SK-N-SH (cell line): ENCODE data around the gene DUSP1. TPM values are rescaled to one million over a fixed set of nuclear protein-coding genes. Genes with fewer than 3 reads are reported as not detected.

Experiments used
- CTCF ChIA-PET: fragments of 300-600, 350-600 bp; formaldehyde crosslinking; extraction: SDS; loops from one replicate; lab custom pipeline; 2021; lab: Yijun Ruan, JAX
- POLR2A ChIA-PET: fragments of 350-600 bp; sonication (Branson Sonifier 250); formaldehyde crosslinking; extraction: SDS; loops from one replicate; lab custom pipeline; 2020; ENCODE audit warnings: antibody characterized with exemption, inconsistent platforms; lab: Yijun Ruan, JAX
- DNase-seq: peaks from one replicate; pipeline ENCODE4 v3.0.0; 2012
- H2AFZ ChIP-seq: fragments of 200-600 bp; sonication (generic); 2 replicates; pipeline ENCODE4 v1.8.1; 2016; ENCODE audit warnings: antibody characterized with exemption, mild to moderate bottlenecking, low read depth
- H3F3A ChIP-seq: fragments of 200-600 bp; sonication (generic); replicated peaks from 2 replicates; pipeline ENCODE3; 2016; ENCODE audit warnings: antibody characterized with exemption, mild to moderate bottlenecking; ENCODE audit not compliant: insufficient read depth
- H3K27ac ChIP-seq, 2 experiments: fragments of 200-500 bp in 1 of 2; fragments of 200-600 bp in 1 of 2; sonication (Bioruptor generic) in 1 of 2; sonication (generic), shearing (Covaris generic) in 1 of 2; 2 replicates each; pipeline versions ENCODE4 v1.5.1 to v1.6.1; 2014 to 2016; ENCODE audit warnings: low read depth in 2 of 2, inconsistent platforms in 1 of 2, low read length in 1 of 2, mild to moderate bottlenecking in 1 of 2, mixed read lengths in 1 of 2
- H3K27me3 ChIP-seq: fragments of 200-600 bp; sonication (generic), shearing (Covaris generic); 2 replicates; pipeline ENCODE4 v1.6.1; 2016; ENCODE audit warnings: mixed run types; ENCODE audit not compliant: insufficient read depth
- H3K36me3 ChIP-seq, 2 experiments: fragments of 200-500 bp in 1 of 2; fragments of 200-600 bp in 1 of 2; sonication (Bioruptor generic) in 1 of 2; sonication (generic) in 1 of 2; replicated peaks in 1 of 2; 2 replicates each; pipeline versions ENCODE3 to v1.5.1; 2014 to 2016; ENCODE audit warnings: low read length in 1 of 2, mild to moderate bottlenecking in 1 of 2; ENCODE audit not compliant: insufficient read depth in 2 of 2, control insufficient read depth in 1 of 2
- H3K4me1 ChIP-seq, 2 experiments: fragments of 200-500 bp in 1 of 2; fragments of 200-600 bp in 1 of 2; sonication (Bioruptor generic) in 1 of 2; sonication (generic), shearing (Covaris generic) in 1 of 2; 2 replicates each; pipeline versions ENCODE4 v1.5.1 to v1.6.1; 2014 to 2016; ENCODE audit warnings: low read depth in 1 of 2, low read length in 1 of 2, mixed run types in 1 of 2; ENCODE audit not compliant: insufficient read depth in 2 of 2, control insufficient read depth in 1 of 2
- H3K4me2 ChIP-seq: fragments of 200-600 bp; sonication (generic), shearing (Covaris generic); 2 replicates; pipeline ENCODE4 v1.6.1; 2017; ENCODE audit warnings: mixed run types
- H3K4me3 ChIP-seq, 2 experiments: fragments of 200-500 bp in 1 of 2; fragments of 200-600 bp in 1 of 2; sonication (Bioruptor generic) in 1 of 2; sonication (generic), shearing (Covaris generic) in 1 of 2; 2 replicates each; pipeline versions ENCODE4 v1.5.1 to v1.8.1; 2014 to 2016; ENCODE audit warnings: low read depth in 2 of 2, inconsistent platforms in 1 of 2, low read length in 1 of 2, mild to moderate bottlenecking in 1 of 2, mixed read lengths in 1 of 2, moderate library complexity in 1 of 2
- H3K79me2 ChIP-seq: fragments of 200-600 bp; sonication (generic); 2 replicates; pipeline ENCODE4 v1.8.1; 2017; ENCODE audit warnings: mild to moderate bottlenecking; ENCODE audit not compliant: insufficient read depth
- H3K9ac ChIP-seq: fragments of 200-600 bp; sonication (generic); 2 replicates; pipeline ENCODE4 v1.6.1; 2017; ENCODE audit warnings: mixed run types
- H3K9me2 ChIP-seq: fragments of 200-600 bp; sonication (generic); 2 replicates; pipeline ENCODE4 v1.6.1; 2017; ENCODE audit warnings: mixed run types
- H3K9me3 ChIP-seq: fragments of 200-600 bp; sonication (generic); 2 replicates; pipeline ENCODE4 v1.6.1; 2017; ENCODE audit warnings: mixed run types, mild to moderate bottlenecking, moderate library complexity
- H4K20me1 ChIP-seq: fragments of 200-600 bp; sonication (generic); 2 replicates; pipeline ENCODE4 v1.6.1; 2017; ENCODE audit warnings: mild to moderate bottlenecking, mixed run types; ENCODE audit not compliant: insufficient read depth
- ELF1 ChIP-seq: IDR thresholded peaks from 2 replicates; pipeline ENCODE4 v1.4.0; 2012
- SMC3 ChIP-seq: IDR thresholded peaks from 2 replicates; pipeline ENCODE4 v1.6.1; 2012; ENCODE audit warnings: low read depth, low read length, improper control_type of control experiment
- TAF1 ChIP-seq: IDR thresholded peaks from 2 replicates; pipeline ENCODE4 v1.6.1; 2012; ENCODE audit warnings: low read depth, mild to moderate bottlenecking, low read length, moderate library complexity, borderline replicate concordance
- TEAD4 ChIP-seq: IDR thresholded peaks from 2 replicates; pipeline ENCODE4 v1.4.0; 2012; ENCODE audit warnings: mild to moderate bottlenecking, borderline replicate concordance; ENCODE audit not compliant: insufficient read depth
- YY1 ChIP-seq: IDR thresholded peaks from 2 replicates; pipeline ENCODE4 v1.4.0; 2012; ENCODE audit warnings: low read depth, mild to moderate bottlenecking
- WGBS: methylation state at CpG from one replicate; pipeline ENCODE4 v1.1.6; 2017; ENCODE audit warnings: low lambda C conversion rate; 5-methylcytosine and 5-hydroxymethylcytosine counted together
- polyA plus RNA-seq, 3 experiments: library from polyadenylated mRNA; depleted of rRNA; stranded (reverse); fragments of >200 nt; gene quantifications; 2 replicates each; pipeline ENCODE4 v1.2.3, GENCODE V29; 2012
- TF ChIP-seq, protein P1 (sequence below): IDR thresholded peaks from 2 replicates; pipeline ENCODE4 v1.4.0; 2012; ENCODE audit warnings: low read depth
- TF ChIP-seq, protein P2 (sequence below): IDR thresholded peaks from 2 replicates; pipeline ENCODE4 v1.6.1; 2012; ENCODE audit warnings: mild to moderate bottlenecking, low read depth, low read length, moderate library complexity
- TF ChIP-seq, protein P3 (sequence below): IDR thresholded peaks from 2 replicates; pipeline ENCODE4; 2012
- TF ChIP-seq, protein P4 (sequence below): fragments of 150-350 bp; IDR thresholded peaks from 2 replicates; pipeline ENCODE4 v1.6.1; 2016; ENCODE audit warnings: mild to moderate bottlenecking, low read depth, low read length

DUSP1 gene
- polyA plus RNA-seq, 1 of the 3 experiments (the other 2 are of a cell fraction), result 455 TPM

DNA sequence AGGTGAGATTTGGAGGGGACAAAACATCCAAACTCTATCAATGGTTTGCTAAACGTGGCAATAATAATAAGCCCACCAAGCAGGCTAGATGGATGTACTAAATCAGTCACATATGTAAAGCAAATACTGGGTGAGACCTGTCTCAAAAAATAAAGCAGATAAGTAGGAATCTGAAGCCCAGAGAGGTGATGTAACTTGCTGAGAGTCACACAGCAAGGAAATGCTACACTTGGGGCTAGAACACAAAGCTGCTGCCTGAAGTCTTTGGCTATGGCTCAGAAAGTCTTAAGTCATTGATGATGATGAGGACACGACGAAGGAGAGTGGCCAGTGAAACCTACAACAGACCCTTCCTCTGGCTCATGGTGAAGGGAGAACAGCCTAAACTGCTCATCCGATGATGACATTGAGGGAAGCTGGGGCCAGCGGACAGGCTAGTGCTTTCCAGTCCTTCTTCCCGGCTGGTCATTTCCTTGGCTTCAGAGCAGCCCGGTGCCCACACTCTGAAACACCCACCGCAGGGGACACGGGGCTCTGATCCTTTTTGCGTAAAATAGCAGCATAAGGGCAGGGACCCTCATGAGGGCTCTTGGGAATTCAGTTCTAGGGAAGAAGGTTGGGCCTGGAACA, 14.1 kb downstream of the DUSP1 start:
- Histone ChIP-seq H3K27me3 (no peaks in the 10 kb centered on the region), H2AFZ (no peak overlapping the region), H3K27ac (no peak overlapping the region), H3K9ac (no peak overlapping the region), H3K9me2 (no peaks in the 10 kb centered on the region), H3K79me2 (no peaks in the 10 kb centered on the region), H3K4me3 (no peak overlapping the region), H3K9me3 (0 out of 2 replicates have a peak, but pooled peaks cover 7% of the 10 kb centered on the region), H3K4me1 (0 out of 4 replicates have a peak, but pooled peaks cover 0 to 5% of the 10 kb centered on the region in 2 experiments), H4K20me1 (no peaks in the 10 kb centered on the region), H3K36me3 (no peaks in the 10 kb centered on the region), H3F3A (no peaks in the 10 kb centered on the region), H3K4me2 (no peak overlapping the region)
- no peak for TF ChIP-seq TAF1
- no peak for TF ChIP-seq SMC3
- TF ChIP-seq, protein P1, sequence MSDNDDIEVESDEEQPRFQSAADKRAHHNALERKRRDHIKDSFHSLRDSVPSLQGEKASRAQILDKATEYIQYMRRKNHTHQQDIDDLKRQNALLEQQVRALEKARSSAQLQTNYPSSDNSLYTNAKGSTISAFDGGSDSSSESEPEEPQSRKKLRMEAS, result no peak
- TF ChIP-seq TEAD4, result no peak
- TF ChIP-seq, protein P2, sequence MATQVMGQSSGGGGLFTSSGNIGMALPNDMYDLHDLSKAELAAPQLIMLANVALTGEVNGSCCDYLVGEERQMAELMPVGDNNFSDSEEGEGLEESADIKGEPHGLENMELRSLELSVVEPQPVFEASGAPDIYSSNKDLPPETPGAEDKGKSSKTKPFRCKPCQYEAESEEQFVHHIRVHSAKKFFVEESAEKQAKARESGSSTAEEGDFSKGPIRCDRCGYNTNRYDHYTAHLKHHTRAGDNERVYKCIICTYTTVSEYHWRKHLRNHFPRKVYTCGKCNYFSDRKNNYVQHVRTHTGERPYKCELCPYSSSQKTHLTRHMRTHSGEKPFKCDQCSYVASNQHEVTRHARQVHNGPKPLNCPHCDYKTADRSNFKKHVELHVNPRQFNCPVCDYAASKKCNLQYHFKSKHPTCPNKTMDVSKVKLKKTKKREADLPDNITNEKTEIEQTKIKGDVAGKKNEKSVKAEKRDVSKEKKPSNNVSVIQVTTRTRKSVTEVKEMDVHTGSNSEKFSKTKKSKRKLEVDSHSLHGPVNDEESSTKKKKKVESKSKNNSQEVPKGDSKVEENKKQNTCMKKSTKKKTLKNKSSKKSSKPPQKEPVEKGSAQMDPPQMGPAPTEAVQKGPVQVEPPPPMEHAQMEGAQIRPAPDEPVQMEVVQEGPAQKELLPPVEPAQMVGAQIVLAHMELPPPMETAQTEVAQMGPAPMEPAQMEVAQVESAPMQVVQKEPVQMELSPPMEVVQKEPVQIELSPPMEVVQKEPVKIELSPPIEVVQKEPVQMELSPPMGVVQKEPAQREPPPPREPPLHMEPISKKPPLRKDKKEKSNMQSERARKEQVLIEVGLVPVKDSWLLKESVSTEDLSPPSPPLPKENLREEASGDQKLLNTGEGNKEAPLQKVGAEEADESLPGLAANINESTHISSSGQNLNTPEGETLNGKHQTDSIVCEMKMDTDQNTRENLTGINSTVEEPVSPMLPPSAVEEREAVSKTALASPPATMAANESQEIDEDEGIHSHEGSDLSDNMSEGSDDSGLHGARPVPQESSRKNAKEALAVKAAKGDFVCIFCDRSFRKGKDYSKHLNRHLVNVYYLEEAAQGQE, result no peak
- TF ChIP-seq, protein P3, sequence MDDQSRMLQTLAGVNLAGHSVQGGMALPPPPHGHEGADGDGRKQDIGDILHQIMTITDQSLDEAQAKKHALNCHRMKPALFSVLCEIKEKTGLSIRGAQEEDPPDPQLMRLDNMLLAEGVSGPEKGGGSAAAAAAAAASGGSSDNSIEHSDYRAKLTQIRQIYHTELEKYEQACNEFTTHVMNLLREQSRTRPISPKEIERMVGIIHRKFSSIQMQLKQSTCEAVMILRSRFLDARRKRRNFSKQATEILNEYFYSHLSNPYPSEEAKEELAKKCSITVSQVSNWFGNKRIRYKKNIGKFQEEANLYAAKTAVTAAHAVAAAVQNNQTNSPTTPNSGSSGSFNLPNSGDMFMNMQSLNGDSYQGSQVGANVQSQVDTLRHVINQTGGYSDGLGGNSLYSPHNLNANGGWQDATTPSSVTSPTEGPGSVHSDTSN, result no peak
- TF ChIP-seq ELF1, result no peak
- TF ChIP-seq YY1, result no peak
- TF ChIP-seq, protein P4, sequence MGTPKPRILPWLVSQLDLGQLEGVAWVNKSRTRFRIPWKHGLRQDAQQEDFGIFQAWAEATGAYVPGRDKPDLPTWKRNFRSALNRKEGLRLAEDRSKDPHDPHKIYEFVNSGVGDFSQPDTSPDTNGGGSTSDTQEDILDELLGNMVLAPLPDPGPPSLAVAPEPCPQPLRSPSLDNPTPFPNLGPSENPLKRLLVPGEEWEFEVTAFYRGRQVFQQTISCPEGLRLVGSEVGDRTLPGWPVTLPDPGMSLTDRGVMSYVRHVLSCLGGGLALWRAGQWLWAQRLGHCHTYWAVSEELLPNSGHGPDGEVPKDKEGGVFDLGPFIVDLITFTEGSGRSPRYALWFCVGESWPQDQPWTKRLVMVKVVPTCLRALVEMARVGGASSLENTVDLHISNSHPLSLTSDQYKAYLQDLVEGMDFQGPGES, result no peak
- no peak for DNase-seq
- 64% methylated on average over 9 of the region's 10 CpGs for WGBS
- ChIA-PET POLR2A (no interaction called here), CTCF (no interaction called here)
